Measurements from ENCODE around the gene TMEM156.
"Not testable (repeated sequence)": the region's sequence is repeated elsewhere in the genome, so short reads cannot be mapped to it uniquely, and the experiment has no call there.

TMEM156 gene

DNA sequence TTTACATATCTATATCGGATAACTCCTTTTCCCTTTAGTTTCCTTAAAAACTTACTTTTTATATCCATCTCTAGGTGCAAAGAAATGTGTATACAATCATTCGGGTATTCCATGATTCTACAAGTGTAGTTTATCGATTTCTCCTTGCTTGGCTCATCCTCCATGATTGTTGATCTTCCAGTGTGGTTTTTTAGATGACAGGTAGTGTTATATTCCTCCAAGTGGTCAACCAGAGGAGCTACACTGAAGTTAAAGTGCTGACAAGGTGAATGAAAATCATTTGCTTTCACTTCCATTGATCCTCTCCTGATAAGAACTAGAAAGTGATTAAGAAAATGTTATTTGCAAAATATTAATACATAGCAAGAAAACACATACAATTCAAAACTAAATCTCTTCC, 38.5 kb downstream of the TMEM156 start:
- Histone ChIP-seq H3K36me3 (ENCODE audit: control insufficient read depth, insufficient read depth, low read length) (no peaks in the 10 kb centered on the region), H2AFZ (no peak overlapping the region), H3K27me3 (ENCODE audit: control insufficient read depth, insufficient read depth, low read length) (no peaks in the 10 kb centered on the region), H3K4me3 (ENCODE audit: low read depth, low read length) (no peak overlapping the region), H3K9ac (no peak overlapping the region), H3K4me2 (ENCODE audit: low read length) (no peak overlapping the region), H3K27ac (no peak overlapping the region), H3K79me2 (no peaks in the 10 kb centered on the region), H3K4me1 (no peaks in the 10 kb centered on the region), H3K9me3 (ENCODE audit: control insufficient read depth, low read length) (no peaks in the 10 kb centered on the region)
- TF ChIP-seq, protein P1, sequence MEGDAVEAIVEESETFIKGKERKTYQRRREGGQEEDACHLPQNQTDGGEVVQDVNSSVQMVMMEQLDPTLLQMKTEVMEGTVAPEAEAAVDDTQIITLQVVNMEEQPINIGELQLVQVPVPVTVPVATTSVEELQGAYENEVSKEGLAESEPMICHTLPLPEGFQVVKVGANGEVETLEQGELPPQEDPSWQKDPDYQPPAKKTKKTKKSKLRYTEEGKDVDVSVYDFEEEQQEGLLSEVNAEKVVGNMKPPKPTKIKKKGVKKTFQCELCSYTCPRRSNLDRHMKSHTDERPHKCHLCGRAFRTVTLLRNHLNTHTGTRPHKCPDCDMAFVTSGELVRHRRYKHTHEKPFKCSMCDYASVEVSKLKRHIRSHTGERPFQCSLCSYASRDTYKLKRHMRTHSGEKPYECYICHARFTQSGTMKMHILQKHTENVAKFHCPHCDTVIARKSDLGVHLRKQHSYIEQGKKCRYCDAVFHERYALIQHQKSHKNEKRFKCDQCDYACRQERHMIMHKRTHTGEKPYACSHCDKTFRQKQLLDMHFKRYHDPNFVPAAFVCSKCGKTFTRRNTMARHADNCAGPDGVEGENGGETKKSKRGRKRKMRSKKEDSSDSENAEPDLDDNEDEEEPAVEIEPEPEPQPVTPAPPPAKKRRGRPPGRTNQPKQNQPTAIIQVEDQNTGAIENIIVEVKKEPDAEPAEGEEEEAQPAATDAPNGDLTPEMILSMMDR (IDR thresholded peaks at IDR 0.05), result no peak

DNA sequence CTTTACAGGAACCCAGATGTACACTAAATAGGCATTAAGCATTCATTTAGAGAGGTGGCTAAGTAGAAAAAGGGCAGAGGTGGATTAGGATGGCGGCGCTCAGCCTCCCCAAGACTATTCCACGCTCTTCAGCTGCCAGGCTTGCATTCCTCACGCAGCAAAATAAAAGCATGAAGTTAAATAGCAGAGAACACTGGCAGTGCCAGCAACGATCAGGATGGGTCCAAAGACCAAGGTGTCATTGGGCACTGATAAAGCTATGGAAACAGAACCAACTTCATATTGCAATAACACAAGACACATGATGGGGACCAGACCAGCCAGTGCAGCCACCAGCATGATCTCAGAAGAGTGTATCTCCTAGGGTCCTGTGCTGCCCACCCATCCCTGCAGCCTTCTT, 42.0 kb downstream of the TMEM156 start:
- H3K9me3 ChIP-seq (ENCODE audit: control insufficient read depth, low read length), result no peaks in the 10 kb centered on the region
- H3K4me2 ChIP-seq (ENCODE audit: low read length), result no peak overlapping the region
- H3K4me1 ChIP-seq, result no peaks in the 10 kb centered on the region
- H3K4me3 ChIP-seq (ENCODE audit: low read depth, low read length), result no peak overlapping the region
- TF ChIP-seq, protein P1 (IDR thresholded peaks at IDR 0.05), result no peak
- H3K27me3 ChIP-seq (ENCODE audit: control insufficient read depth, insufficient read depth, low read length), result no peaks in the 10 kb centered on the region
- H3K27ac ChIP-seq, result no peak overlapping the region
- no peak overlapping the region for H3K9ac ChIP-seq
- H3K36me3 ChIP-seq (ENCODE audit: control insufficient read depth, insufficient read depth, low read length), result no peaks in the 10 kb centered on the region
- no peak overlapping the region for H2AFZ ChIP-seq
- H3K79me2 ChIP-seq, result no peaks in the 10 kb centered on the region

DNA sequence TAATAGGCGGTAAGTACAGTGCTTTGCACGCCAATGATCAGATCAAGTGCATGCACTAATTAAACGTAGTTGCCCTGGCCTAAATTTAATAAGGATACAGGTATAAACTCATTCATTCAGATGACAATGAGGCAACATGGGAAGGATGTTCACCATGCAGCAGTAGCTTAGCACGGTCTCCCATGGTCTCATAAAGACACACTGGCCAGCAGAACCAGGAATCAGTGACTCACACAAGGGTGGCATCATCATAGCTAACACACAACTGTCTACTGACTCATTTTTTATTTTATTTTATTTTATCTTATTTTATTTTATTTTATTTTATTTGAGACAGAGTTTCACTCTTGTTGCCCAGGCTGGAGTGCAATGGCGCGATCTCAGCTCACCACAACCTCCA, 42.7 kb downstream of the TMEM156 start:
- Histone ChIP-seq H3K27me3 (ENCODE audit: control insufficient read depth, insufficient read depth, low read length) (no peaks in the 10 kb centered on the region), H3K4me1 (no peaks in the 10 kb centered on the region), H3K36me3 (ENCODE audit: control insufficient read depth, insufficient read depth, low read length) (no peaks in the 10 kb centered on the region), H3K79me2 (no peaks in the 10 kb centered on the region), H3K27ac (no peak overlapping the region), H3K4me3 (ENCODE audit: low read depth, low read length) (no peak overlapping the region), H3K9me3 (ENCODE audit: control insufficient read depth, low read length) (no peaks in the 10 kb centered on the region), H3K4me2 (ENCODE audit: low read length) (no peak overlapping the region), H2AFZ (no peak overlapping the region), H3K9ac (no peak overlapping the region)
- TF ChIP-seq, protein P1 (IDR thresholded peaks at IDR 0.05), result no peak

DNA sequence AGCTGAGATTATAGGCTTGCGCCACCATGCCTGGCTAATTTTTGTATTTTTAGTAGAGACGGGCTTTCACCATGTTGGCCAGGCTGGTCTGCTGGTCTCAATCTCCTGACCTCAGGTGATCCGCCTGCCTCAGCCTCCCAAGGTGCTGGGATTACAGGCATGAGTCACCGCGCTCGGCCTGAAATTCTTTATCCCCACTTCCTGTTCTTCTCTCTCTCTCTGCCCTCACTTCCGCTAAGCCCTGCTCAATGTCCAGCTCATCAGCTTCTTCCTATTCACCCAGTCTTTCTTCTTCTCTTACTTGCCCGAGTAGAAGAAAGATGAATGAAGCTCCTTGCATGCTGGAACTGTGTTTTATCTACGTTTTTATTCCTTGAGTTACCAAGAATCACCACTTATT, 43.9 kb downstream of the TMEM156 start:
- not testable (repeated sequence) for H3K27me3 ChIP-seq (ENCODE audit: control insufficient read depth, insufficient read depth, low read length); H3K4me3 ChIP-seq (ENCODE audit: low read depth, low read length); H3K9me3 ChIP-seq (ENCODE audit: control insufficient read depth, low read length); H3K79me2 ChIP-seq; H3K27ac ChIP-seq; H2AFZ ChIP-seq; H3K36me3 ChIP-seq (ENCODE audit: control insufficient read depth, insufficient read depth, low read length); H3K9ac ChIP-seq; H3K4me2 ChIP-seq (ENCODE audit: low read length); H3K4me1 ChIP-seq

DNA sequence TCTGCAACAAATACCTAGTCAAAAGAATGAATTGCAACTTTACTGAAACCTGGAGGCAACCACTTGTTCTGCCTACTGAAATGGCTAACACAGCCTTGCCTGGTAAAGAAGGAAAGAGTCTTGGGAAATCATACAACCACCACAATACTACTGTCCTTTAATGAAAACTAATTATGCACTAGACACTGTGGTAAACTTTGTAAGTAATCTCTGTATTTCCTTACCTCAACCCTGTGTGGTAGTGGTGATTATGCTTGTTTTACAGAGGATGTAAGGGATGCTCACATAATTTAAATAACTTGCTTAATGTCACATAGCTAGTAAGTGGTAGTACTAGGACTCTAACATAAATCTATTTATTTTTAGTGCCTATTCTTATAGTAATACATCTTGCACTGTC, 44.7 kb downstream of the TMEM156 start:
- TF ChIP-seq, protein P1 (IDR thresholded peaks at IDR 0.05), result no peak
- H3K36me3 ChIP-seq (ENCODE audit: control insufficient read depth, insufficient read depth, low read length), result no peaks in the 10 kb centered on the region
- no peaks in the 10 kb centered on the region for H3K9me3 ChIP-seq (ENCODE audit: control insufficient read depth, low read length)
- H3K27me3 ChIP-seq (ENCODE audit: control insufficient read depth, insufficient read depth, low read length), result no peaks in the 10 kb centered on the region
- H3K4me2 ChIP-seq (ENCODE audit: low read length), result no peak overlapping the region
- H3K4me1 ChIP-seq, result no peaks in the 10 kb centered on the region
- no peak overlapping the region for H3K27ac ChIP-seq
- H3K79me2 ChIP-seq, result no peaks in the 10 kb centered on the region
- no peak overlapping the region for H3K4me3 ChIP-seq (ENCODE audit: low read depth, low read length)
- H2AFZ ChIP-seq, result no peak overlapping the region
- H3K9ac ChIP-seq, result no peak overlapping the region

Measured in parathyroid adenoma (tissue), 2 donors.